HUES6 (cell line): Measurements from ENCODE around the gene FLOT2.
"Not testable (repeated sequence)": the region's sequence is repeated elsewhere in the genome, so short reads cannot be mapped to it uniquely, and the experiment has no call there.

Source experiments
- H3K27ac ChIP-seq: 2 replicates; pipeline ENCODE4 v1.7.0; 2013; ENCODE audit warnings: low read depth, mild to moderate bottlenecking, low read length, inconsistent platforms
- H3K27me3 ChIP-seq: 2 replicates; pipeline ENCODE4 v1.6.1; 2013; ENCODE audit warnings: low read length; ENCODE audit not compliant: control insufficient read depth, insufficient read depth
- H3K36me3 ChIP-seq: 2 replicates; pipeline ENCODE4 v1.6.1; 2013; ENCODE audit warnings: low read length; ENCODE audit not compliant: control insufficient read depth, insufficient read depth
- H3K4me1 ChIP-seq: 2 replicates; pipeline ENCODE4 v1.6.1; 2013; ENCODE audit warnings: low read length; ENCODE audit not compliant: control insufficient read depth, insufficient read depth
- H3K4me3 ChIP-seq: 2 replicates; pipeline ENCODE4 v1.5.1; 2013; ENCODE audit warnings: low read depth, low read length
- H3K9ac ChIP-seq: one replicate; pipeline ENCODE4 v1.6.1; 2013; ENCODE audit warnings: mild to moderate bottlenecking, low read length
- H3K9me3 ChIP-seq: 2 replicates; pipeline ENCODE4 v1.6.1; 2013; ENCODE audit warnings: low read depth, low read length; ENCODE audit not compliant: control insufficient read depth, insufficient read depth

FLOT2 gene

DNA sequence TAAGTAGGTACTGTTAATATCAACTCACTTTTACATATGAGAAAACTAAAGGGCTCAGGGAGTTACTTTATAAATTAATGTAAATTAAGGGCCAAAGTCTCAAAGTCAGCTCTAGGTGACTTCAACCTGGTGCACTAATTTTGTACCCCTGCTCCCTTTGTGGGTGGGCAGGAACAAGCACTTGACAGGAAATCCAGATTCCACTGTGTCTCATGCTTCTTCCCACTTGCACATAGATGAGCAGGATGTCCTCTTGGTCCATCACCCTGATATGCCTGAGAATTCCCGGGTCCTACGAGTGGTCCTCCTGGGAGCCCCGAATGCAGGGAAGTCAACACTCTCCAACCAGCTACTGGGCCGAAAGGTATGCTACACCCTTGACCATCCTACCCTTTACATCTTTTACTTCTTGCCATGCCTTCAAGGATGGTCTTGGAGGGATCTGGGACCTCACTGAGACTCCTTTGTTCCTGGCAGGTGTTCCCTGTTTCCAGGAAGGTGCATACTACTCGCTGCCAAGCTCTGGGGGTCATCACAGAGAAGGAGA is 41.4 kb downstream of the FLOT2 start:
- no peak overlapping the region for H3K27ac ChIP-seq
- H3K9ac ChIP-seq: no peak overlapping the region
- no peaks in the 10 kb centered on the region for H3K9me3 ChIP-seq
- peaks cover 5% of the 10 kb centered on the region for H3K4me1 ChIP-seq
- no peaks in the 10 kb centered on the region for H3K27me3 ChIP-seq
- H3K36me3 ChIP-seq: peaks cover 32% of the 10 kb centered on the region
- peak overlapping the region; percentile 94; the same call in 1 of the 2 replicates for H3K4me3 ChIP-seq

DNA sequence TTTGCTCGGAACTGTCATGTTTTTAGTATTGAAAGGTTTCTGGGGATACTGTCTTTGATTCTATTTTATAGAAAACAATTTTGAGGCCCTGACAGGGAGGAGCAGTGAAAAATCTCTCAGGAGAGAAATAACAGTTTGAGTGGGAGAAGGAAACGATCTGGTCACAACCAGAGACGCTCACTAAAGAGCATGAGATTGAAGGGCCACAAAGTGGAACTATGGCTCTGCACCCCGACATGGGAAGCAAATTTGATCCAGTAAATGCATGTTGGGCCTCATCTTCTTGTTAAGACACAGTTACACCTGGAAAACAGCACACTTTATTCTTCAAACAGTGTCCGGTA is 42.2 kb downstream of the FLOT2 start:
- H3K9me3 ChIP-seq: no peaks in the 10 kb centered on the region
- peak overlapping the region; percentile 94 for H3K4me3 ChIP-seq
- peak overlapping the region; percentile 88 for H3K9ac ChIP-seq
- no peaks in the 10 kb centered on the region for H3K27me3 ChIP-seq
- H3K4me1 ChIP-seq: peaks cover 5% of the 10 kb centered on the region
- H3K27ac ChIP-seq: no peak overlapping the region
- H3K36me3 ChIP-seq: peaks cover 27% of the 10 kb centered on the region

GRCh38 chr17:28854457-28855335 is 42.8 kb downstream of the FLOT2 start, which contains the start of gene ERAL1:
Gene ERAL1, plus strand, starts transcription at chr17:28855016. Its CDS starts 19 bp downstream, at chr17:28855035.
- H3K9ac ChIP-seq: peak within 1 kb of the TSS; percentile 88
- H3K4me1 ChIP-seq: peaks cover 5% of the 10 kb centered on the region
- no peaks in the 10 kb centered on the region for H3K9me3 ChIP-seq
- H3K27me3 ChIP-seq: no peaks in the 10 kb centered on the region
- peak within 1 kb of the TSS; percentile 54 for H3K27ac ChIP-seq
- peak within 1 kb of the TSS; percentile 94 for H3K4me3 ChIP-seq
- H3K36me3 ChIP-seq: peaks cover 25% of the 10 kb centered on the region

DNA sequence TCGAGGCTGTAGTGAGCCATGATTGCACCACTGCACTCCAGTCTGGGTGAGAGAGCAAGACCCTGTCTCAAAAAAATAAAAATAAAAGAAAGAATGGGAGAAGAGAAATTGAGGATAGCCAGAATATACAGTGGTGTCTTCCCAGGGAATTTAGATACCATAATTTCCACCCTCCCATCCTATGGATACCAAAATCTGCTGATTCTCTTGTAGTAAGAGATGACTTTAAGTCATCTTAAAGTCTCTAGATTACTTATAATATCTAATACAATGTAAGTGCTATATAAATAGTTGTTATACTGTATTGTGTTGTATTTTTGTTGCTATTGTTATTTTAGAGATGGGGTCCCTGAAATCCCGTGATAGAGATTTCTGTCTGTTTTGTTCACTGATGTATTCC is 44.2 kb downstream of the FLOT2 start:
- Histone ChIP-seq H3K9ac (no peak overlapping the region), H3K4me1 (peaks cover 5% of the 10 kb centered on the region), H3K9me3 (no peaks in the 10 kb centered on the region), H3K36me3 (peaks cover 16% of the 10 kb centered on the region), H3K4me3 (no peak overlapping the region), H3K27ac (no peak overlapping the region), H3K27me3 (no peaks in the 10 kb centered on the region)

DNA sequence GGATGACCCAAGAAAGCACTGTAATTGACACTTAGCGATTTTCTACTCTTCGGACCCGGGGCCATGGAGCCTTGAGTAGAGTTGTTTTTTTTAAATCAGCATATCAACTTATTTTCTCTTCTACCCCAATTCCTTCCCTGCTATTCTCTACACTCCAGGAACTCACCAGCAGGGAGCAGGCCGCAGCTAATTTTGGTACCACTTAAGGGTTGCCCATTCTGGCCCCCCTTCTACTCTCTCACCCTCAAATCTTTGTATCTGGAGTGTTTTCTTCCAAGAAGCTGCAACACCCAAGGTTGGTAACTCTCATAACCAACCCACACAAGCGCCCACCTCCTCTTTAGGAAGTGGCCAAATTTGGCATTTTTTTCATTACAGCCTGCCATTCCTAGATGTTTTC is 48.3 kb downstream of the FLOT2 start:
- Histone ChIP-seq H3K9me3 (no peaks in the 10 kb centered on the region), H3K9ac (no peak overlapping the region), H3K4me1 (no peaks in the 10 kb centered on the region), H3K4me3 (no peak overlapping the region), H3K36me3 (no peaks in the 10 kb centered on the region), H3K27ac (no peak overlapping the region), H3K27me3 (no peaks in the 10 kb centered on the region)

GRCh38 chr17:28848667-28849066 is 48.9 kb downstream of the FLOT2 start:
- not testable (repeated sequence) for H3K4me3 ChIP-seq, H3K36me3 ChIP-seq, H3K9me3 ChIP-seq, H3K9ac ChIP-seq, H3K27me3 ChIP-seq, H3K27ac ChIP-seq, H3K4me1 ChIP-seq

DNA sequence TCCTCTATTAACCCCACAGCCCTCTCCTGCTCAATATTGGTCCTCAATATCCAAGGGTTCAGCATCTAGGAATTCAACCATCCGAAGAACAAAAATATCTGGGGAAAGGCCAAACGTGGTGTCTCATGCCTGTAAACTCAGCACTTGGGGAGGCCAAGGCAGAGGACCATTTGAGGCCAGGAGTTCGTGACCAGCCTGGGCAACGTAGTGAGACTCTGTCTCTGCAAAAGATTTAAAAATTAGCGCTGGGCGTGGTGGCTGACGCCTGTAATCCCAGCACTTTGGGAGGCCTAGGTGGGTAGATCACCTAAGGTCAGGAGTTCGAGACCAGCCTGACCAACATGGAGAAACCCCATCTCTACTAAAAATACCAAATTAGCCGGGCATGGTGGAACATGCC is 50.8 kb downstream of the FLOT2 start:
- H3K27me3 ChIP-seq, H3K27ac ChIP-seq: not testable (repeated sequence)

DNA sequence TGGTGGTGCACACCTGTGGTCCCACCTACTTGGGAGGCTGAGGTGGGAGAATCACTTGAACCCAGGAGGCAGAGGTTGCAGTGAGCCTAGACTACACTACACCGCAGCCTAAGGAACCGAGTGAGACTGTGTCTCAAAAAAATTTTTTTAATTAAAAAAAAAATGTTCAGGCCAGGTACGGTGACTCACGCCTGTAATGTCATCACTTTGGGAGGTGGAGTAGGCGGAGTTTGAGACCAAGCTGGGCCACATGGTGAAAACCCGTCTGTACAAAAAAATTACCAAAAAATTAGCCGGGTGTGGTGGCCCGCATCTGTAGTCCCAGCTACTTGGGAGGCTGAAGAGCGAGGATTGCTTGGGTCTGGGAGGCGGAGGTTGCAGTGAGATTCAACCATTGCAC is 51.3 kb downstream of the FLOT2 start:
- H3K27ac ChIP-seq: no peak overlapping the region
- no peak overlapping the region for H3K4me3 ChIP-seq
- H3K36me3 ChIP-seq: no peaks in the 10 kb centered on the region
- H3K9me3 ChIP-seq: no peaks in the 10 kb centered on the region
- H3K4me1 ChIP-seq: no peaks in the 10 kb centered on the region
- no peaks in the 10 kb centered on the region for H3K27me3 ChIP-seq
- H3K9ac ChIP-seq: no peak overlapping the region

More for the DNA sequence above, 50.8 kb downstream of the FLOT2 start:
- not testable (repeated sequence) for H3K9me3 ChIP-seq, H3K4me3 ChIP-seq, H3K4me1 ChIP-seq, H3K9ac ChIP-seq, H3K36me3 ChIP-seq

DNA sequence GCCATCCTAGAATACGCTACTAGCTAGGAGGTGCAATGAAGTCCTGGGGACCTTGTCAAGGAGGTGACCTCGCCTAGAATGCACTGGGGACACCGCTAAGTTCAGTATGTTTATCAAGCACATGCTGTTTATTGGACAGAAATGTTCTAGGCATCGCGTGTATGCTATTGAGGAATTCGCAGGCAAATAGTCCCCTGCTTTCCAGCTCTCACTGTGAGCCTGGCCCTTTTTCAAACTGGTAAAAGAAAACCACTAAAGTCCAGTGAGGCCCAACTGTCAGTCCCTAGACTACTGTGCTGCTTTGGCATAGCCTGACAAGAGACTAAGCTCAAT is 53.8 kb downstream of the FLOT2 start:
- H3K27ac ChIP-seq: no peak overlapping the region
- no peak overlapping the region for H3K4me3 ChIP-seq
- no peaks in the 10 kb centered on the region for H3K36me3 ChIP-seq

GRCh38 chr17:28842282-28843012 is 55.1 kb downstream of the FLOT2 start, which contains the start of gene FAM222B:
Gene FAM222B, minus strand, starts transcription at chr17:28842790. Its CDS starts 76,123 bp downstream, at chr17:28766667.
- H3K4me3 ChIP-seq: peak within 1 kb of the TSS; percentile 97
- peak within 1 kb of the TSS; percentile 90 for H3K9ac ChIP-seq
- H3K36me3 ChIP-seq: no peaks in the 10 kb centered on the region
- peak within 1 kb of the TSS; percentile 36; the same call in 1 of the 2 replicates for H3K27ac ChIP-seq
- H3K27me3 ChIP-seq: no peaks in the 10 kb centered on the region
- no peaks in the 10 kb centered on the region for H3K4me1 ChIP-seq
- H3K9me3 ChIP-seq: no peaks in the 10 kb centered on the region

More for the DNA sequence above, 53.8 kb downstream of the FLOT2 start:
- Histone ChIP-seq H3K4me1 (no peaks in the 10 kb centered on the region), H3K9me3 (no peaks in the 10 kb centered on the region), H3K9ac (no peak overlapping the region), H3K27me3 (no peaks in the 10 kb centered on the region)

- Histone ChIP-seq H3K27me3 (no peaks in the 10 kb centered on the region), H3K9me3 (no peaks in the 10 kb centered on the region), H3K27ac (peak overlapping the region; percentile 36; the same call in 1 of the 2 replicates), H3K36me3 (no peaks in the 10 kb centered on the region), H3K4me1 (no peaks in the 10 kb centered on the region), H3K9ac (peak overlapping the region; percentile 90), H3K4me3 (peak overlapping the region; percentile 97)
Measured at GRCh38 chr17:28841901-28842281, 55.6 kb downstream of the FLOT2 start.
